ENCODE measurements around the gene PAGE1.

The PAGE1 gene

DNA sequence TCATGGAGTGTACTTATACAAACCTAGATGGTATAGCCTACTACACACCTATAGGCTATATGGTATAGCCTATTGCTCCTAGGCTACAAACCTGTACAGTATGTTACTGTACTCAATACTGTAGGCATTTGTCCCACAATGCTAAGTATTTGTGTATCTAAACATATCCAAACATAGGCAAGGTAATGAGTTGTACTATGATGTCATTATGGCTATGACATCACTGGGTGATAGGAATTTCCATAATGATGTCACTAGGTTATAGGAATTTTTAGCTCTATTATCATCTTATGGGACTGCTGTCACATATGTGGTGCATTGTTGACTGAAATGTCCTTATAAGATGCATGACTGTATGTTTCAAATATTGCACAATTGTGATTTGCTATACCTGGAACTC, 5.5 kb upstream of the PAGE1 start:
- TF ChIP-seq, protein P1, sequence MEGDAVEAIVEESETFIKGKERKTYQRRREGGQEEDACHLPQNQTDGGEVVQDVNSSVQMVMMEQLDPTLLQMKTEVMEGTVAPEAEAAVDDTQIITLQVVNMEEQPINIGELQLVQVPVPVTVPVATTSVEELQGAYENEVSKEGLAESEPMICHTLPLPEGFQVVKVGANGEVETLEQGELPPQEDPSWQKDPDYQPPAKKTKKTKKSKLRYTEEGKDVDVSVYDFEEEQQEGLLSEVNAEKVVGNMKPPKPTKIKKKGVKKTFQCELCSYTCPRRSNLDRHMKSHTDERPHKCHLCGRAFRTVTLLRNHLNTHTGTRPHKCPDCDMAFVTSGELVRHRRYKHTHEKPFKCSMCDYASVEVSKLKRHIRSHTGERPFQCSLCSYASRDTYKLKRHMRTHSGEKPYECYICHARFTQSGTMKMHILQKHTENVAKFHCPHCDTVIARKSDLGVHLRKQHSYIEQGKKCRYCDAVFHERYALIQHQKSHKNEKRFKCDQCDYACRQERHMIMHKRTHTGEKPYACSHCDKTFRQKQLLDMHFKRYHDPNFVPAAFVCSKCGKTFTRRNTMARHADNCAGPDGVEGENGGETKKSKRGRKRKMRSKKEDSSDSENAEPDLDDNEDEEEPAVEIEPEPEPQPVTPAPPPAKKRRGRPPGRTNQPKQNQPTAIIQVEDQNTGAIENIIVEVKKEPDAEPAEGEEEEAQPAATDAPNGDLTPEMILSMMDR (IDR thresholded peaks at IDR 0.05; ENCODE audit: insufficient read depth, low read length, poor library complexity, severe bottlenecking), result no peak
- Histone ChIP-seq H3K4me3 (replicated peaks; ENCODE audit: low read depth, low read length) (no peak overlapping the region), H3K36me3 (ENCODE audit: control insufficient read depth, insufficient read depth, low read length) (no peaks in the 10 kb centered on the region), H3K27me3 (replicated peaks; ENCODE audit: control insufficient read depth, insufficient read depth, low read length) (no peaks in the 10 kb centered on the region)
- DNase-seq (ENCODE audit: extremely low read depth, insufficient read length), result no peak

DNA sequence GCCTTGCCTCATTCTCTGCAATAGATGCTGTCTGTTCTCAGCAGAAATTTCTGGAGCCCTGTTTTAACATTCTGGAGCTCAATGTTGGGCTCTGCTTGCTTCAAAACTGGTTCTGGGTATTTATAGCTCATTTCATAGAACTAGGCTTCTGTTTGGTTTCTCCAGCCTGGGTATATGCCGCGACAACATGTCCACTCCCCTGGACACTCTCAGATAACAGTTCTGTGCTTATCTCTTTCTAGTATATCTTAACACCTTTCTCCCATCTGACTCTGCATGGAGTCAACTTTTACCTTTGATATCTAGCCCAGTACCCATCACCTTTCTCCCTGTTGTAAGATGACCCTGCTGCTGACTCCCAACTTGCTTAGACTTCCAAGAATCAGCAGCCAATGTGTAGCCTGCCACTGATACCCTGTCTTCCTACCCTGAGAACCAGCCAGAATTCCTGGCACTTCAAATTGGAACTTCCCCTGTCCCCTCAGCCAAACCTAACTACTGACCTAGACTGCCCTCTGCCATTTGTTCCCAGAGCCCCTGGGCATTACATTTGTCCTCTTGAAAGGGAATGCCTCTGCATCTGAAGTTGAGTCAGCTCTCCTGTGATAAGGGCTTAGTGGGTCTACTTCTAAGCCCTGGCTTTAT, 20.6 kb downstream of the PAGE1 start:
- TF ChIP-seq, protein P1 (IDR thresholded peaks at IDR 0.05; ENCODE audit: insufficient read depth, low read length, poor library complexity, severe bottlenecking), result no peak
- no peak for DNase-seq (ENCODE audit: extremely low read depth, insufficient read length)
- no peaks in the 10 kb centered on the region for H3K27me3 ChIP-seq (replicated peaks; ENCODE audit: control insufficient read depth, insufficient read depth, low read length)
- no peak overlapping the region for H3K4me3 ChIP-seq (replicated peaks; ENCODE audit: low read depth, low read length)
- no peaks in the 10 kb centered on the region for H3K36me3 ChIP-seq (ENCODE audit: control insufficient read depth, insufficient read depth, low read length)

DNA sequence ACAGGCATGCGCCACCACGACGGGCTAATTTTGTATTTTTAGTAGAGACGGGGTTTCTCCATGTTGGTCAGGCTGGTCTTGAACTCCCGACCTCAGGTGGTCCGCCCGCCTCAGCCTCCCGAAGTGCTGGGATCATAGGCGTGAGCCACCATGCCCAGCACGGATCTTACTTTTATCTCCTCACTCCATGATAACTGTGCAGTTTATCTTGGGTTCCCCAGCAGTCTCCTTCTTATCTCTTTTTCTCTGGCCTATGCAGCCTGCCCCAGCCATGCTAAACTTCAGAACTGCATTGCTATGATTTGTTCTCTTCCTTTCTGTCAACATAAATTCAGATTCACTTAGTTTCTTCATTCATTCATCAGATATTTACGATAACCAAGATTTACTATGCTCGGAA, 22.4 kb downstream of the PAGE1 start:
- Histone ChIP-seq H3K4me3 (replicated peaks; ENCODE audit: low read depth, low read length) (no peak overlapping the region), H3K36me3 (ENCODE audit: control insufficient read depth, insufficient read depth, low read length) (no peaks in the 10 kb centered on the region), H3K27me3 (replicated peaks; ENCODE audit: control insufficient read depth, insufficient read depth, low read length) (no peaks in the 10 kb centered on the region)
- DNase-seq (ENCODE audit: extremely low read depth, insufficient read length), result no peak
- TF ChIP-seq, protein P1 (IDR thresholded peaks at IDR 0.05; ENCODE audit: insufficient read depth, low read length, poor library complexity, severe bottlenecking), result no peak

DNA sequence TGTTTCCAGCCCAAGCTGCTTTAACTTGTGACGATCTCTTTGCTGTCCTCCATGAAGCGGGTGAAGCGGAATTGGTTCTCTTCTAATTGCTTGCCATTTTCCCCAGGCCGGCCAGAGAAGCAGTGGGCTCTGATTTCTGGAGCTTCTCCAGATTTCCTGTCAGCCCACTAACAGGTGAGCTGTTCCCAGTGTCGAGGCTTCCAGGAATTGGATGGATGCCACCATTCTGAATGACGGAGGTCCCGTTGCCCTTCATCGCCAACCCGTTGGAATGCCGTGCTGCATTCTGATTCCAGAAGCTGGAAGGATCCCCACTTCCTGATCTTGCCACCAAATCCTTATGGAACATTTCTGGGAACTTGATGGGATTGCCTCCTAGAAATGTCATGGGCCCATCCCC, 31.0 kb downstream of the PAGE1 start:
- TF ChIP-seq, protein P1 (IDR thresholded peaks at IDR 0.05; ENCODE audit: insufficient read depth, low read length, poor library complexity, severe bottlenecking), result no peak
- no peaks in the 10 kb centered on the region for H3K27me3 ChIP-seq (replicated peaks; ENCODE audit: control insufficient read depth, insufficient read depth, low read length)
- H3K36me3 ChIP-seq (ENCODE audit: control insufficient read depth, insufficient read depth, low read length), result no peaks in the 10 kb centered on the region
- H3K4me3 ChIP-seq (replicated peaks; ENCODE audit: low read depth, low read length), result no peak overlapping the region
- no peak for DNase-seq (ENCODE audit: extremely low read depth, insufficient read length)

DNA sequence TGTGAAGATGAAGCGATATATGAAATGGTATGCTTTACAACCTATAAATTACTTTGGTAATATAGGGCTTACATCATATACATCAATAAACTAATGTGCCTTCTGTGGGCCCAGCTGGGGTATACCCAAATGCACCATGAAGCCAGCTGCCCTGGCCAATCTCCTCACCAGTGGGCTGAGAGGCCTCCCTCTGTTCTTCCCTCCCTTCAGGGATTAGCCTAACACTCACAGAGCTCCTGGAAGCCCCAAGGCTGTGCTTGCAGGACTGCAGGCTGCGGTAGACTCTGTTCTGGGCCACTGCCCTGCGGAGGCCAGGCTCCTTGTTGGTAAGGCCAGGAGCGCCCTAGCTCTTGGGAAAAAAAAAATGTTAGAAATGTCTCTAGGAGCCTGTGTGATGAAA, 33.9 kb downstream of the PAGE1 start:
- no peak for DNase-seq (ENCODE audit: extremely low read depth, insufficient read length)
- Histone ChIP-seq H3K27me3 (replicated peaks; ENCODE audit: control insufficient read depth, insufficient read depth, low read length) (no peaks in the 10 kb centered on the region), H3K4me3 (replicated peaks; ENCODE audit: low read depth, low read length) (no peak overlapping the region), H3K36me3 (ENCODE audit: control insufficient read depth, insufficient read depth, low read length) (no peaks in the 10 kb centered on the region)
- TF ChIP-seq, protein P1 (IDR thresholded peaks at IDR 0.05; ENCODE audit: insufficient read depth, low read length, poor library complexity, severe bottlenecking), result no peak

DNA sequence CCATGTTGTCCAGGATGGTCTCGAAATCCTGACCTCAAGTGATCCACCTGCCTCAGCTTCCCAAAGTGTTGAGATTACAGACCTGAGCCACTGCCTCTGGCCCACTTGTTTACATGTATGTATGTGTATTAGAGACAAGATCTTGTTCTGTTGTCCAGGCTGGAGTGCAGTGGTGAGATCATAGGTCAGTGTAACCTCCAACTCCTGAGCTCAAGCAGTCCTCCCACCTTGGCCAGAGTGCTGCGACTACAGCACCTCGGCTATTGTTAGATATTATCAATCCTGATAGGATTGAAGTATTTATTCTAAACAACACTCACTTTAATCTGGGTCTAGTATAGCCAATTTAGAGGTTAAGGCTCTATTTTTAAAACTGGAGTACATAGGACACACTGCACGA, 36.0 kb downstream of the PAGE1 start:
- TF ChIP-seq, protein P1 (IDR thresholded peaks at IDR 0.05; ENCODE audit: insufficient read depth, low read length, poor library complexity, severe bottlenecking), result no peak
- Histone ChIP-seq H3K36me3 (ENCODE audit: control insufficient read depth, insufficient read depth, low read length) (no peaks in the 10 kb centered on the region), H3K4me3 (replicated peaks; ENCODE audit: low read depth, low read length) (no peak overlapping the region), H3K27me3 (replicated peaks; ENCODE audit: control insufficient read depth, insufficient read depth, low read length) (no peaks in the 10 kb centered on the region)
- DNase-seq (ENCODE audit: extremely low read depth, insufficient read length), result no peak
